Measurements from ENCODE around the gene CISD2. TPM values are rescaled to one million over a fixed set of nuclear protein-coding genes. Genes with fewer than 3 reads are reported as not detected.
A peak's percentile ranks its signal among the peaks of the same experiment; 100 is the strongest.
"Not testable (repeated sequence)": the region's sequence is repeated elsewhere in the genome, so short reads cannot be mapped to it uniquely, and the experiment has no call there.

The CISD2 gene
- total and polyA plus RNA-seq, 7 donors: 6.2 to 19.3 (median 12.0) TPM

DNA sequence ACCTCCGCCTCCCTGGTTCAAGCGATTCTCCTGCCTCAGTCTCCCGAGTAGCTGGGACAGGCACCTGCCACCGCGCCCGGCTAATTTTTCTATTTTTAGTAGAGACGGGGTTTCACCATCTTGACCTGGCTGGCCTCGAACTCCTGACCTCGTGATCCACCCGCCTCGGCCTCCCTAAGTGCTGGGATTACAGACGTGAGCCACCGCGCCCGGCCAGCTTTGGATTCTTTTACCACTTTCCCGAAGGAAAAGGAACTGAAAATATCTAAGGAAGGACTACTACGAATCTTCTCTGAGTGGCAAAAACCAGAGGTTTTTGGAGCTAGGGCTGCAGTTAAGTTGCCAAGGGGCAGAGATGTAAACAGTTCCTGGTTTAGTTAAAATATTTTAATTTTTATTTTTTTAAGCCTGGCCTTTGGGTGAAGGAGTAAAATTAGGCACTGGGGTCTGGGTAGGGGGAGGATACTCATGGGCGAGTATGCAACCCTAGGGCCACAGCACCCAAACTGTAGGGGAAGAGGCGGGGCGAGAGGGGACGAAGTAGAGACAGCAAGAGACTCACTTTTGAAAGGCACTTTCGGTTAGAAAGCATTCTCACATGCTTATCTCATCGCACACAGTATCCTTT, 525 bp upstream of the CISD2 start:
- Histone ChIP-seq H3K27ac (peak overlapping the region; percentile 91), H3K36me3 (ENCODE audit: insufficient read depth in 1 of 2, low read depth in 1 of 2) (no peaks in the 10 kb centered on the region), H3K4me3 (peak overlapping the region; percentile 82), H3K4me1 (peaks cover 20% of the 10 kb centered on the region), H3K27me3 (ENCODE audit: insufficient read depth in 3 of 3, low read length in 2 of 3) (no peaks in the 10 kb centered on the region), H3K9me3 (no peaks in the 10 kb centered on the region)
- intact Hi-C loops (cut with DNase I): loop anchor here (2.0 to 10.0 kb wide), 4 partner anchors 39 to 227 kb away; partner anchors contain the start of genes BDH2 (in 1 of the 2), MANBA (in 1 of the 2) and UBE2D3 (in 1 of the 2)
- 7 to 11% (median 10%) methylated on average over 22 to 23 of the region's 23 CpGs for whole genome bisulfite sequencing, 3 donors
- ATAC-seq (peak; percentile 39 to 62 (median 52)), DNase-seq (peak; percentile 18 to 60)
- TF ChIP-seq, protein P1, sequence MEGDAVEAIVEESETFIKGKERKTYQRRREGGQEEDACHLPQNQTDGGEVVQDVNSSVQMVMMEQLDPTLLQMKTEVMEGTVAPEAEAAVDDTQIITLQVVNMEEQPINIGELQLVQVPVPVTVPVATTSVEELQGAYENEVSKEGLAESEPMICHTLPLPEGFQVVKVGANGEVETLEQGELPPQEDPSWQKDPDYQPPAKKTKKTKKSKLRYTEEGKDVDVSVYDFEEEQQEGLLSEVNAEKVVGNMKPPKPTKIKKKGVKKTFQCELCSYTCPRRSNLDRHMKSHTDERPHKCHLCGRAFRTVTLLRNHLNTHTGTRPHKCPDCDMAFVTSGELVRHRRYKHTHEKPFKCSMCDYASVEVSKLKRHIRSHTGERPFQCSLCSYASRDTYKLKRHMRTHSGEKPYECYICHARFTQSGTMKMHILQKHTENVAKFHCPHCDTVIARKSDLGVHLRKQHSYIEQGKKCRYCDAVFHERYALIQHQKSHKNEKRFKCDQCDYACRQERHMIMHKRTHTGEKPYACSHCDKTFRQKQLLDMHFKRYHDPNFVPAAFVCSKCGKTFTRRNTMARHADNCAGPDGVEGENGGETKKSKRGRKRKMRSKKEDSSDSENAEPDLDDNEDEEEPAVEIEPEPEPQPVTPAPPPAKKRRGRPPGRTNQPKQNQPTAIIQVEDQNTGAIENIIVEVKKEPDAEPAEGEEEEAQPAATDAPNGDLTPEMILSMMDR (IDR thresholded peaks at IDR 0.05): no peak

DNA sequence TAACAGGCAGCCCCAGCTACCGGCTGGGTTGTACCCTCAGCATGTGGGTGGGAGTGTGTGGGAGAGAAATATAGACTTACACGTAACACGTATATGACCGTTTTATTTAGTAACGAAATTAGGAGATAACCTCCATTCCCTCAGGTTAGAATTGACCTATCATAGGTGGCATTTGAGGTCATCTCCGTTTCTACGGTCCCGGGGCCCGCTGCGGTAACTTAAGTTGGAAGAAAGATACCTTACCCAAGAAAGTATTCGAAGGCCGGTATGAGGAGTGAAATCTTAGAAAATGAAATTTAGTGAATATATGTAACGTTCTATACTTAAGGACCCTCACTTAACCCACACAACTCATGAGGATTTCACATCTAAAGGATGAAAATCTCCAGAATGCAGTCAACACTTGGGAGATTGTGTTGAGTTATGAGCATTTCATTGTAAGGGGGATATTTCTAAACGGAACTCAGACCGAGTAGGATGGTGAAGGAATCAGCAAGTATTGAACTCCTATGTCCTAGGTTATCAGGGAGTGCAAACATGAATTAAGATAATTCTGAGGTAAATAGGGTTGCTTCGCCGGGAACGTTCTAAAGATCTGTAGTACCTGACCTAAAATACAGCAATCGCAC, 891 bp downstream of the CISD2 start:
- intact Hi-C loops (cut with DNase I): loop anchor here (2.0 to 10.0 kb wide), 4 partner anchors 41 to 225 kb away; partner anchors contain the start of genes BDH2 (in 1 of the 2), MANBA (in 1 of the 2) and UBE2D3 (in 1 of the 2)
- no peak for DNase-seq
- peak in 1 of 4 donors; percentile 8 for ATAC-seq
- H3K9me3 ChIP-seq: no peaks in the 10 kb centered on the region
- H3K4me1 ChIP-seq: peaks cover 20% of the 10 kb centered on the region
- WGBS, 3 donors: 12 to 15% (median 13%) methylated on average over 19 of the region's 19 CpGs
- H3K27ac ChIP-seq: peak overlapping the region; percentile 91
- TF ChIP-seq, protein P1 (IDR thresholded peaks at IDR 0.05): no peak
- H3K4me3 ChIP-seq: peak overlapping the region; percentile 82
- H3K36me3 ChIP-seq (ENCODE audit: insufficient read depth in 1 of 2, low read depth in 1 of 2): no peaks in the 10 kb centered on the region
- H3K27me3 ChIP-seq (ENCODE audit: insufficient read depth in 3 of 3, low read length in 2 of 3): no peaks in the 10 kb centered on the region

DNA sequence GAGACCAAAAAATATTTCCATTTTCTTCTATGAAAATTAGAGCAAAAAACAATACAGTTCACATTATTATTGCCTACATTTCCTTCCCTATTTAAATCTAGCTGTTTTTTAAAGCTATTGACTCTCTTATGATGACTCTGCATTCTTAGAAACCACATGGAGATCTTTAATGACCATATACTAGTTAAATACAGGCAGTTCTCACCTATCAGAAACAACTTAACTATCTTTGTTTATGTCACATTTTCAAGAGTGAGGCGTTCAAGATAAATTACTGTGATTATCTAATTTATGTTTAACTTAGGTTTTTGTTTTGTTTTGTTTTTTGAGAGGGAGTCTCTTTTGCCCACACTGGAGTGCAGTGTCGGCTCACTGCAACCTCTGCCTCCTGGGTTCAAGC, 3.0 kb downstream of the CISD2 start:
- Histone ChIP-seq H3K4me3 (no peak overlapping the region), H3K4me1 (peaks cover 20% of the 10 kb centered on the region), H3K27ac (no peak overlapping the region), H3K9me3 (no peaks in the 10 kb centered on the region), H3K36me3 (ENCODE audit: insufficient read depth in 1 of 2, low read depth in 1 of 2) (no peaks in the 10 kb centered on the region), H3K27me3 (ENCODE audit: insufficient read depth in 3 of 3, low read length in 2 of 3) (no peaks in the 10 kb centered on the region)
- intact Hi-C loops (cut with DNase I): no loop called here
- ATAC-seq: no peak
- DNase-seq: no peak
- 83 to 91% (median 86%) methylated on average over 2 of the region's 2 CpGs for WGBS, 3 donors
- TF ChIP-seq, protein P1 (IDR thresholded peaks at IDR 0.05): no peak

DNA sequence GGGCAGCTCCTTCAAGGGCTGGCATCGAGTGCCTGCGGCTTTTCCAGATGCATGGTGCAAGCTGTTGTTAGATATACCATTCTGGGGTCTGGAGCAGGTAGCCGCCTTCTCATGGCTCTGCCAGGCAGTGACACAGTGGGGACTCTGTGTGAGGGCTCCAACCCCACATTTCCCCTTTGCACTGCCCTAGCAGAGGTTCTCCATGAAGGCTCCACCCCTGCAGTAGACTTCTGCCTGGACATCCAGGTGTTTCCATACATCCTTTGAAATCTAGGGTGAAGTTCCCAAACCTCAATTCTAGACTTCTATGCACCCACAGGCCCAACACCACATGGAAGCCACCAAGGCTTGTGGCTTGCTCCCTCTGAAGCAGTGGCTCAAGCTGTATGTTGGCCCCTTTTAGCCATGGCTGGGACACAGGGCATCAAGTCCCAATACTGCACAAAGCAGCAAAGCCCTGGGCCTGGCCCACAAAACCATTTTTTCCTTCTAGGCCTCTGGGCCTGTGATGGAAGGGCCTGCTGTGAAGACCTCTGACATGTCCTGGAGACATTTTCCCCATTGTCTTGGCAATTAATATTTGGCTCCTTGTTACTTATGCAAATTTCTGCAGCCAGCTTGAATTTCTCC, 8.8 kb downstream of the CISD2 start:
- intact Hi-C loops (cut with DNase I): not testable (repeated sequence)

DNA sequence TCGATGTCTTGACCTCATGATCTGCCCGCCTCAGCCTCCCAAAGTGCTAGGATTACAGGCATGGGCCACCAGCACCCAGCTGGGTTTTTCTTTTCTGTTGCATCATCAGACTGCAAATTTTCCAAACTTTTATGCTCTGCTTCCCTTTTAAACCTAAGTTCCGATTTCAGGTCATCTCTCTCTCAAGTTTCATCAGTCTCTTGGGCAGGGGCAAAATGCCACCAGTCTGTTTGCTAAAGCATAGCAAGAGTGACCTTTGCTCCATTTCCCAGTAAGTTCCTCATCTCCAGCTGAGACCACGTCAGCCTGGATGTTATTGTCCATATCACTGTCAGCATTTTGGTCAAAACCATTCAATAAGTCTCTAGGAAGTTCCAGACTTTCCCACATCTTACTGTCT, 9.6 kb downstream of the CISD2 start:
- H3K36me3 ChIP-seq (ENCODE audit: insufficient read depth in 1 of 2, low read depth in 1 of 2); H3K27me3 ChIP-seq (ENCODE audit: insufficient read depth in 3 of 3, low read length in 2 of 3); intact Hi-C loops (cut with DNase I); H3K4me1 ChIP-seq; H3K4me3 ChIP-seq; H3K9me3 ChIP-seq; H3K27ac ChIP-seq; DNase-seq; ATAC-seq: not testable (repeated sequence)
- 45 to 56% (median 53%) methylated on average over 4 of the region's 4 CpGs for WGBS, 3 donors

More for the DNA sequence above, 8.8 kb downstream of the CISD2 start:
- H3K9me3 ChIP-seq; DNase-seq; H3K4me3 ChIP-seq; H3K36me3 ChIP-seq (ENCODE audit: insufficient read depth in 1 of 2, low read depth in 1 of 2); ATAC-seq; H3K4me1 ChIP-seq; H3K27me3 ChIP-seq (ENCODE audit: insufficient read depth in 3 of 3, low read length in 2 of 3); H3K27ac ChIP-seq: not testable (repeated sequence)
- WGBS, 3 donors: 96 to 97% (median 97%) methylated on average over 3 of the region's 3 CpGs

Data from psoas muscle (tissue), 8 donors.